ELF-1 (cell line): Measurements from ENCODE around the gene PTX4.

ENCODE experiments used
- DNase-seq: peaks from one replicate; pipeline ENCODE4 v3.0.0-alpha.2; 2016; ENCODE audit warnings: low read depth, low spot score

The PTX4 gene

GRCh38 chr16:1500465-1501150 lies 11.9 kb upstream of the PTX4 start:
- DNase-seq, result no peak

- no peak for DNase-seq
Measured at GRCh38 chr16:1499756-1500464, 11.2 kb upstream of the PTX4 start.

- no peak for DNase-seq
Measured at GRCh38 chr16:1498899-1499676, 10.3 kb upstream of the PTX4 start.

- DNase-seq, result no peak
Measured at GRCh38 chr16:1497014-1497598, 8.4 kb upstream of the PTX4 start.

- no peak for DNase-seq
Measured at GRCh38 chr16:1496464-1496863, 7.7 kb upstream of the PTX4 start.

GRCh38 chr16:1495889-1496262 lies 7.1 kb upstream of the PTX4 start:
- DNase-seq, result no peak

- no peak for DNase-seq
Measured at GRCh38 chr16:1495211-1495888, 6.6 kb upstream of the PTX4 start.

- no peak for DNase-seq
Measured at GRCh38 chr16:1494711-1495110, 6.0 kb upstream of the PTX4 start.

- peak; percentile 70 for DNase-seq
Measured at GRCh38 chr16:1494129-1494640, 5.4 kb upstream of the PTX4 start.

GRCh38 chr16:1493746-1494094 lies 5.0 kb upstream of the PTX4 start:
- DNase-seq, result peak; percentile 24

- peak; percentile 85 for DNase-seq
Measured at GRCh38 chr16:1492923-1493745, 4.4 kb upstream of the PTX4 start, which contains the start of gene TELO2. TELO2 (plus strand) TSS chr16:1493360; CDS start chr16:1494282, 922 bp downstream.

GRCh38 chr16:1492082-1492922 lies 3.6 kb upstream of the PTX4 start:
- DNase-seq, result no peak

GRCh38 chr16:1491327-1491726 lies 2.6 kb upstream of the PTX4 start:
- peak; percentile 23 for DNase-seq

- no peak for DNase-seq
Measured at GRCh38 chr16:1489077-1489476, 333 bp upstream of the PTX4 start.

GRCh38 chr16:1488054-1488601 lies 616 bp downstream of the PTX4 start:
- no peak for DNase-seq

- no peak for DNase-seq
Measured at GRCh38 chr16:1487395-1488053, 1.2 kb downstream of the PTX4 start.

- no peak for DNase-seq
Measured at GRCh38 chr16:1486551-1487390, 2.0 kb downstream of the PTX4 start.
